Fibroblast of the aortic adventitia (primary cell): Measurements from ENCODE around the gene MYRIP. TPM values are rescaled to one million over a fixed set of nuclear protein-coding genes. Genes with fewer than 3 reads are reported as not detected.

ENCODE experiments used
- DNase-seq: peaks from one replicate; pipeline ENCODE4 v3.0.0-alpha.2; 2010; ENCODE audit warnings: low read depth
- H3K4me3 ChIP-seq: 2 replicates; pipeline ENCODE4 v1.5.1; 2011; ENCODE audit warnings: low read depth, mild to moderate bottlenecking, control low read depth, low read length, moderate library complexity
- CTCF ChIP-seq: IDR thresholded peaks from 2 replicates; pipeline ENCODE4 v1.5.1; 2011; ENCODE audit warnings: mild to moderate bottlenecking, low read length, control low read depth, inconsistent platforms; ENCODE audit not compliant: insufficient read depth
- total RNA-seq: library from RNA; depleted of rRNA; stranded (reverse); fragments of >200 nt; gene quantifications from 2 replicates; pipeline ENCODE4 v1.2.3, GENCODE V29; 2012; ENCODE audit warnings: low replicate concordance

MYRIP gene
- total RNA-seq, 1 donor: 8.6 TPM

- no peak overlapping the region for H3K4me3 ChIP-seq
- DNase-seq: no peak
- no peak for TF ChIP-seq CTCF
Measured at GRCh38 chr3:39779511-39780230, 29.7 kb upstream of the MYRIP start.

GRCh38 chr3:39780352-39780751 is 29.1 kb upstream of the MYRIP start:
- DNase-seq: no peak
- no peak overlapping the region for H3K4me3 ChIP-seq
- TF ChIP-seq CTCF: no peak

- no peak for TF ChIP-seq CTCF
- H3K4me3 ChIP-seq: no peak overlapping the region
- no peak for DNase-seq
Measured at GRCh38 chr3:39781025-39781424, 28.4 kb upstream of the MYRIP start.

- no peak overlapping the region for H3K4me3 ChIP-seq
- no peak for TF ChIP-seq CTCF
- DNase-seq: no peak
Measured at GRCh38 chr3:39781632-39782031, 27.8 kb upstream of the MYRIP start.

- DNase-seq: no peak
- no peak for TF ChIP-seq CTCF
- H3K4me3 ChIP-seq: no peak overlapping the region
Measured at GRCh38 chr3:39783680-39784079, 25.7 kb upstream of the MYRIP start.

- no peak overlapping the region for H3K4me3 ChIP-seq
- no peak for DNase-seq
- TF ChIP-seq CTCF: no peak
Measured at GRCh38 chr3:39784922-39785321, 24.5 kb upstream of the MYRIP start.
